ENCODE measurements around the gene DYSF. TPM values are rescaled to one million over a fixed set of nuclear protein-coding genes. Genes with fewer than 3 reads are reported as not detected.
A peak's percentile ranks its signal among the peaks of the same experiment; 100 is the strongest.
"Not testable (repeated sequence)": the region's sequence is repeated elsewhere in the genome, so short reads cannot be mapped to it uniquely, and the experiment has no call there.

The DYSF gene
- 10 to 100 TPM; 16.0 to 20.5 (median 17.0) TPM for polyA plus RNA-seq (ENCODE audit: insufficient read length in 3 of 3)

DNA sequence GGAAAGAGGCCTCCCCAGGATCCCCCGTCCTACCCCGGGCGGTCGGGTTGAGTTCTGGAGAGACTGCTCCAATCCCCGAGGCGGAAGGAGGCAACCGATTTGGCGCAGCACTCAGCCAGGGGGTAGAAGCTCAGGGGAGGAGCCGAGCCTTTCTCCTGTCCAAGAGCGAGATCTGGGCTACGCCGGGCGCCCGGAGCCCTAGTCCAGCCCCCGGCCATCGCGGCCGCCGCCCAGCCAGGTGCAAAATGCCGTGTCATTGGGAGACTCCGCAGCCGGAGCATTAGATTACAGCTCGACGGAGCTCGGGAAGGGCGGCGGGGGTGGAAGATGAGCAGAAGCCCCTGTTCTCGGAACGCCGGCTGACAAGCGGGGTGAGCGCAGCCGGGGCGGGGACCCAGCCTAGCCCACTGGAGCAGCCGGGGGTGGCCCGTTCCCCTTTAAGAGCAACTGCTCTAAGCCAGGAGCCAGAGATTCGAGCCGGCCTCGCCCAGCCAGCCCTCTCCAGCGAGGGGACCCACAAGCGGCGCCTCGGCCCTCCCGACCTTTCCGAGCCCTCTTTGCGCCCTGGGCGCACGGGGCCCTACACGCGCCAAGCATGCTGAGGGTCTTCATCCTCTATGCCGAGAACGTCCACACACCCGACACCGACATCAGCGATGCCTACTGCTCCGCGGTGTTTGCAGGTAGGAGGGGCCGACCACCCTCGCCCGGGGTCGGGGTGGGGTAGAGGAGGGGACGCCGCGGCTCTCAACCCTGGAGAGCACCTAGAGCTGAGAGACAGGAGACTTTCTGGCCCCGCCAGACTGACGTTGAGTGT, at the start of gene DYSF:
DYSF (plus strand) TSS at position 158 of the 817 bp plus-strand sequence.
- no peak for DNase-seq (ENCODE audit: low read depth in 3 of 3, low spot score in 2 of 3)

DNA sequence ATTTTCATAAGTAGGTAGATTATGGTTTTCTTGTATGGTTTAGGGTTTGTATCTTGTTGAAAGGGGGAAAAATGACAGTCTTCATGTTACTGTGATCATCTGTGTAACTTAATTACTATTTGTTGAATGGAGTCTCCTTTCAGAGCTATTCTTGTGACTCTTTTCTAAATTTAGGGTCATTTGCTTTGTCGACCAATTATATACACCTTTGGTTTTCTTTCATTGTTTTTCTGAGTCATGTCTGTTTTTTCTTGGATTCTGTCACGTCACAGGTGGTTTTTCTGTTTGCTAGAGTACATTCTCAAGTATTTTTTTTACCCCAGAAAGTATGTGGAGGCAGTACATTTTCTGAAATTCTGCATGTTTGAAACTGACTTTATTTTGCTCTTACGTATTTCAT, 43.8 kb upstream of the DYSF start:
- no peak for DNase-seq (ENCODE audit: low read depth in 3 of 3, low spot score in 2 of 3)

GRCh38 chr2:71410696-71411095, 42.7 kb upstream of the DYSF start:
- DNase-seq (ENCODE audit: low read depth in 3 of 3, low spot score in 2 of 3): no peak

DNA sequence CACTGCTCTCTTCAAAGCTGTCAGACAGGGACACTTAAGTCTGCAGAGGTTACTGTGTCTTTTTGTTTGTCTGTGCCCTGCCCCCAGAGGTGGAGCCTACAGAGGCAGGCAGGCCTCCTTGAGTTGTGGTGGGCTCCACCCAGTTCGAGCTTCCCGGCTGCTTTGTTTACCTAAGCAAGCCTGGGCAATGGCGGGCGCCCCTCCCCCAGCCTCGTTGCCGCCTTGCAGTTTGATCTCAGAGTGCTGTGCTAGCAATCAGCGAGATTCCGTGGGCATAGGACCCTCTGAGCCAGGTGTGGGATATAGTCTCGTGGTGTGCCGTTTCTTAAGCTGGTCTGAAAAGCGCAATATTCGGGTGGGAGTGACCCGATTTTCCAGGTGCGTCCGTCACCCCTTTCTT, 36.5 kb upstream of the DYSF start:
- not testable (repeated sequence) for DNase-seq (ENCODE audit: low read depth in 3 of 3, low spot score in 2 of 3)

GRCh38 chr2:71417300-71418202, 35.8 kb upstream of the DYSF start:
- DNase-seq (ENCODE audit: low read depth in 3 of 3, low spot score in 2 of 3): peak in 1 of 3 donors; percentile 6

DNA sequence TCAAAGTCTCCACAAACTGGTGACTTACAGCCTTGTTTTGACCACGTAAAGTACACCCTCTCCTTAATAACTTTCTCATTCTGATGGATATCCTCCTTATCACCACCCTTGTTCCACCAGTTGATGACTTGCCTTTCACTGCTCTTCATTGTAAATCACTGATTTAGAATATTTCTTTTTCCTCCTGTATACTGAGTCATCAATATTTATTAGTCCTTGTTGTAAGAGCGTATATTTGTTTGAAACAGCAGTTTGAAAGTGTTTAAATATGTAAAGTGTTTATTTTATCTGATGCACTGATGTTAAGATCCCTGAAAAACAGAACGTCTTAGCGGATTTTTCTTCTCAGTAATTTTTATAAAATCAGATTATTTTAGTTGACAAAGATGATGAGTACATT, 34.2 kb upstream of the DYSF start:
- no peak for DNase-seq (ENCODE audit: low read depth in 3 of 3, low spot score in 2 of 3)

- no peak for DNase-seq (ENCODE audit: low read depth in 3 of 3, low spot score in 2 of 3)
Observed at GRCh38 chr2:71419976-71420375, 33.4 kb upstream of the DYSF start.

GRCh38 chr2:71422786-71423185, 30.6 kb upstream of the DYSF start:
- DNase-seq (ENCODE audit: low read depth in 3 of 3, low spot score in 2 of 3): no peak

DNA sequence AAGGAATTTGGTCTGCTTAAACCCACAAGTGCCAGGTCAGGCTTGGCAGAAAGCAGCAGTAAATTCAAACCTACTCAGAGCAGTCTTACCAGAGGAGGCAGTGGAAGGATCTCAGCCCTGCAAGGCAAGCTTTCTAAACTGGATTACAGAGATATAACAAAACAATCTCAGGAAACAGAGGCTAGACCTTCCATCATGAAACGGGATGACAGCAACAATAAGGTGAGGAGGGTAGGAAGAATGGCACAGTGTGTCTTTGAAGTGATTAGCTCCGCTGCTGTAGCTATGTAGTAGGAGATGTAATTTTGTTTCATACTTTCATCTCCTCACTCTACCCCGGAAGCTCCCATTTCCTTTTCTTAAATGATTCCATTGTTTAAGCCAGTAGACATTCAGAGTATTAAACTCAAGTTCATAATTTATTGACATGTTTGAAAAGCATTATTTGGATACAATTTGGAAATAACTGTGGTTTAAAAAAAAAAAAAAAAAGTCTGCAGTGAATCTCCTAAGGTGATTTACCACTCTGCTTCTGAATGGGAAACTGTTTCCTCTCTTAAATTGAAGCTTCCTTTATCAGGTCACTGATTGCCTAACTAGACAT, 29.4 kb upstream of the DYSF start:
- no peak for DNase-seq (ENCODE audit: low read depth in 3 of 3, low spot score in 2 of 3)

DNA sequence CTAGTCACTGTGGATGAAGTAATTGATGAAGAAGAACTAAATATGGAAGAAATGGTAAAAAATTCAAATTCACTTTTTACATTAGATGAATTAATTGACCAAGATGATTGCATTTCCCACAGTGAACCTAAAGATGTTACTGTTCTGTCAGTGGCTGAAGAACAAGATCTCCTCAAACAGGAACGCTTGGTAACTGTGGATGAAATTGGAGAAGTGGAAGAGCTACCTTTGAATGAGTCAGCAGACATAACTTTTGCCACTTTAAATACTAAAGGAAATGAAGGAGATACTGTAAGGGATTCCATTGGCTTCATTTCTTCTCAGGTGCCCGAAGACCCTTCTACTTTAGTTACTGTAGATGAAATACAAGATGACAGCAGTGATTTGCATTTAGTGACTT, 26.6 kb upstream of the DYSF start:
- no peak for DNase-seq (ENCODE audit: low read depth in 3 of 3, low spot score in 2 of 3)

DNA sequence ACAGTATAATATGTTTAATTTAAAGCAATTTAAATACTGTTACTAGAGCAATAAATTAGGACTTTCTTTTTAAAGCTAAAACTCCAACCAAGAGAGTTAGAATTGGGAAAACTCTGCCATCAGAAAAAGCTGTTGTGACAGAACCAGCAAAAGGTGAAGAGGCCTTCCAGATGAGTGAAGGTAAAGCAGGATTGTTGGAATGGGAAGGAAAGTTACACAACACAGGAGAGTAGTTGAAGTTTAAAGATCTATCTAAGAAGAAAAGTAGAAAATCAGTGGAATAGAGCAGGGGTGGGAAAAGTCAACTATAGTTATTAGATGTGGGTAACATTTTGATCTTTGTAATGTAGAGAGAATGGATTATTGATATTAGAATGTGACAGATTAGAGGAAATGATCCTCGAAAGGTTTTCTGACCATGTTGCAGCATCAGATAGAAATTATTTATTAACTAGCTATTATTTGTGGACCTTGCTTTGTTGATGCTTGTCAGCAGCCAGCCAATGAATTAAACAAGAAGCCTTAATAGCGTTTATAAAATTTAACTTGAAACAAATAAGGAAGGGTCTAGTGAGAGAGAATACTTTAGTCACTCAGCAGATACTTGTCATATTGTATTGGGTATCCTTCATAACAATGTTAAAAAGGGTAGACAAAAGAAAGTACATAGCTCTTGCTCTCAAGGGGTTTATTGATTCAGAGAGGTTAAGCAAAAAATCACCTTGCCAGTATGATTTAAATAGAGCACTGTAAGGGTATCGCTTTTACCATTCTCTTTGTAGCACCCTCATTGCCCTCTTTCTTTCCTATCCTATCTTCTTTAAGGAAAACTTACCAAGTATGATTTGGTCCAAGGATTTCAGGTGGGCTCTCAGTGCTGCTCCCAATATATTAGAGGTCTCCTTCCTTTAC, 24.6 kb upstream of the DYSF start:
- no peak for DNase-seq (ENCODE audit: low read depth in 3 of 3, low spot score in 2 of 3)

DNA sequence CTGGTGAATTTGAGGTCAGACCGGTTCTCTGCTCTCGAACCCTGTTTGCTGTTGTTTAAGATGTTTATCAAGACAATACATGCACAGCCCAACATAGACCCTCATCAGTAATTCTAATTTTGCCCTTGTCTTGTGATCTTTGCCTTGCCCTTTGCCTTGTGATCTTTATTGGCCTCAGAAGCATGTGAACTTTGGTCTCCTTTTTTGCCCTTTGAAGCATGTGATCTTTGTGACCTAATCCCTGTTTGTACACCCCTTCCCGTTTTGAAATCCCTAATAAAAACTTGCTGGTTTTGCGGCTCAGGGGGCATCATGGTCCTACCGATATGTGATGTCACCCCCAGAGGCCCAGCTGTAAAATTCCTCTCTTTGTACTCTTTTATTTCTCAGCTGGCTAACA, 8.2 kb upstream of the DYSF start:
- DNase-seq (ENCODE audit: low read depth in 3 of 3, low spot score in 2 of 3): not testable (repeated sequence)

- no peak for DNase-seq (ENCODE audit: low read depth in 3 of 3, low spot score in 2 of 3)
Observed at GRCh38 chr2:71446505-71446904, 6.9 kb upstream of the DYSF start.

GRCh38 chr2:71449343-71449742, 4.0 kb upstream of the DYSF start:
- no peak for DNase-seq (ENCODE audit: low read depth in 3 of 3, low spot score in 2 of 3)

- no peak for DNase-seq (ENCODE audit: low read depth in 3 of 3, low spot score in 2 of 3)
Observed at GRCh38 chr2:71451705-71452104, 1.7 kb upstream of the DYSF start.

DNA sequence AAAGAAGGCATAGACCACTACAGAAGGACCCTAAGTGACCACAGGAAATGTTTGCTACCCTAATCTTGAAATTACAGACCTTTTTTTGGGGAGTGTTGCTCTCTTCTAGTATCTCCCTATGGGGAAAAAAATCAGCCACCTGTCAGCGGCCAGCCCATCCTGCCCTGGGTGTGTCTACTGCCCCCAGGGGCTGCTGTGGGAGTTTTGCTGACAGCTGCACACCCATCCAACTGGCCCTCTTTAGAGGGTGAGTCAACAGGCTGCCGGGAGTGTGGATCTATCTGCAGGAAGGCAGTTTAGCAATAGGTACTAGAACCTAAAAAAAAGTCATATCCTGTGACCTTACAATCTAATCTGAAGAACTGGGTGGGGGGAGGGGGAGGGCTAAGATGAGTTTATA, 796 bp upstream of the DYSF start:
- no peak for DNase-seq (ENCODE audit: low read depth in 3 of 3, low spot score in 2 of 3)

- DNase-seq (ENCODE audit: low read depth in 3 of 3, low spot score in 2 of 3): no peak
Observed at GRCh38 chr2:71454221-71455010, 1.1 kb downstream of the DYSF start.

DNA sequence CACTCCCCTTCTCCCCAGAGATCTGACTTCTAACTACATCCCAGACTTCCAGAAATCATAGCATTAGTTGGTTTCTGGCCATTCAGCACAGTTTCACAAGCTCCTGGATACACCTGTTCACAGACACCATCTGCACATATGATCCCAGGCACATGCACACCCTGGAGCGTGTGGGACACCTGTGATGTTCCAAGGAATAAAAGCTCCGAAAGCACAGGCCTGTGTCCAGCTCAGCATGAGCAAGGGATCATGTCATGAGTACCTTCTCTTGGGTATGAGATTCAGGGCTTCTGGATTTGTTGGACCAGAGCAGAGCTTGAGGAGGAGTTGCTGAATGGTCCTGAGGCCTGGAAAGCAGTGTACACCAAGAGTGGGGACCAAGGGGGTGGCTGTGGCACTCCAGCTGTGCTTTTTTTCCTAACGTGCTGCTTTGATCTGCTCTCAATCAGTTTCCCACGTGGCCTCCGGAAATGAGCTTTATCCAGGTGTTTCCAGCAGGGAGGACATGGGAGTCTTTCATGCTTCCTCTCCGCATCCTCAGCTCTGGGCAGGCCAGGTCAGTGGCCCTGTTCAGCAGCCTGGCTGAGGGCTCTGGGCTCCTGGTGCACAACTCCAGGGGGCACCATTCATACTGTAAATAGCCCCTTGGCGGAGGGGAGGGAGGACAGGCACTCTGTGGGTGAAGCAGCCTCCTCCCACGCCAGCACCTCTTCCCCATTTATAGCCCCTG, 1.8 kb downstream of the DYSF start:
- DNase-seq (ENCODE audit: low read depth in 3 of 3, low spot score in 2 of 3): no peak

Data from right renal cortex interstitium (tissue), 3 donors.